GM12878 (cell line): ENCODE measurements around the gene PRKAR2B.

ENCODE experiments used
- CTCF ChIP-seq, 3 experiments: IDR thresholded peaks in 2 of 3; conservative IDR thresholded peaks in 1 of 3; 2 replicates each; pipeline ENCODE4 v1.5.1; 2011; ENCODE audit warnings: low read depth in 3 of 3, low read length in 3 of 3, mild to moderate bottlenecking in 3 of 3, control low read depth in 2 of 3, moderate library complexity in 2 of 3, inconsistent platforms in 1 of 3, mixed read lengths in 1 of 3; ENCODE audit not compliant: control insufficient read depth in 2 of 3, insufficient read depth in 1 of 3; ENCODE audit errors: extremely low read depth in 1 of 3
- EZH2 ChIP-seq: IDR thresholded peaks from 2 replicates; pipeline ENCODE4 v1.6.1; 2012; ENCODE audit warnings: low read depth, mild to moderate bottlenecking, control low read depth, inconsistent platforms, low read length, borderline replicate concordance; ENCODE audit not compliant: control insufficient read depth
- MAX ChIP-seq: IDR thresholded peaks from 2 replicates; pipeline ENCODE4 v1.6.1; 2012; ENCODE audit warnings: low read depth, low read length, improper control_type of control experiment
- MTA3 ChIP-seq: IDR thresholded peaks from 2 replicates; pipeline ENCODE4 v1.6.1; 2012; ENCODE audit warnings: low read length, inconsistent platforms, borderline replicate concordance
- POLR2A ChIP-seq: IDR thresholded peaks from 2 replicates; pipeline ENCODE4 v1.6.1; 2011; ENCODE audit warnings: low read depth, mild to moderate bottlenecking, low read length
- POLR2AphosphoS5 ChIP-seq: IDR thresholded peaks from 2 replicates; pipeline ENCODE4 v1.6.1; 2011; ENCODE audit warnings: mild to moderate bottlenecking, low read length, inconsistent platforms
- SMARCA5 ChIP-seq: fragments of 450-650 bp; IDR thresholded peaks from 2 replicates; pipeline ENCODE4 v1.6.1; 2017; ENCODE audit warnings: mild to moderate bottlenecking
- SMC3 ChIP-seq: IDR thresholded peaks from 2 replicates; pipeline ENCODE4 v1.6.1; 2011; ENCODE audit warnings: low read length, improper control_type of control experiment, borderline replicate concordance
- SP1 ChIP-seq: IDR thresholded peaks from one replicate; pipeline ENCODE4 v1.6.1; 2011; ENCODE audit warnings: low read depth, low read length
- TAF1 ChIP-seq: IDR thresholded peaks from 2 replicates; pipeline ENCODE4 v1.6.1; 2011; ENCODE audit warnings: mild to moderate bottlenecking, low read depth, low read length, borderline replicate concordance
- ZNF207 ChIP-seq: fragments of 450-650 bp; IDR thresholded peaks from 2 replicates; pipeline ENCODE4 v1.6.1; 2014; ENCODE audit warnings: antibody characterized with exemption, mild to moderate bottlenecking, borderline replicate concordance
- ZNF274 ChIP-seq: IDR thresholded peaks from one replicate; pipeline ENCODE4 v1.8.0; 2011; ENCODE audit not compliant: insufficient read length, insufficient read depth
- TF ChIP-seq, protein P1 (sequence below): IDR thresholded peaks from 2 replicates; pipeline ENCODE4 v1.6.1; 2012; ENCODE audit warnings: mild to moderate bottlenecking, low read depth, low read length
- TF ChIP-seq, protein P2 (sequence below): IDR thresholded peaks from 2 replicates; pipeline ENCODE4 v1.6.1; 2012; ENCODE audit warnings: improper control_type of control experiment, low read depth, low read length; ENCODE audit not compliant: insufficient replicate concordance

DNA sequence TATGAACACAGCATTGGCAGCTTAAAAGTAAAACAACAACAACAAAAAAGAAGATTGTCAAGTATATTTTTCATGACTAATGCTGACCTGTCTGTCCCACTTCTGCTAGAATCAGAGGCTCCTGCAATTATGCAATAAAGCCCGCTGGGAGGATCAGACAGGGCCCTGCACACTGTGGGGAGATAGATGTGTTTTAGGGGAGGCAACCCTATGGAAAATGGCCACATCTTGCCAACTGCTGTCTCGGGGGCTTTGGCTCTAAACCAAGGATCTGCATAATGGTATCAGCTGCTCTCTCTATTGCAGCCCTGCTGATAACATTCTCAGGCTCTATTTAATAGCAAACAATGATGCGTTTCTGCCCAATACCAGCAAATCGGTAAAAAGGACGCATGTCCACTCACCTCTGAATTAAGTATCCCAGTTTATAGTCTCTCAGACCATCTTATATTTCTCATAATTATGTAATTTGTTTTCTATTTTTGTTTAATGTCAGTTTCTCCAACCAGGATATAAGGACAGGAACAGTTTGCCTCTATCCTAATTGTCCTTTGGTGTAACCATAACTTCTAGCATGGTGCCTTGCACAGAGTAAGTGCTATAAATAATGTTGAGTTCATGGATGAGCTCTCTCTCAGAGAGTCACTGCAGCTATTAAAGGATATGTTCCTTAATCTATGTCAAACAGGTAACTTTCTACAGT is 15.3 kb upstream of the PRKAR2B start:
- TF ChIP-seq, protein P1, sequence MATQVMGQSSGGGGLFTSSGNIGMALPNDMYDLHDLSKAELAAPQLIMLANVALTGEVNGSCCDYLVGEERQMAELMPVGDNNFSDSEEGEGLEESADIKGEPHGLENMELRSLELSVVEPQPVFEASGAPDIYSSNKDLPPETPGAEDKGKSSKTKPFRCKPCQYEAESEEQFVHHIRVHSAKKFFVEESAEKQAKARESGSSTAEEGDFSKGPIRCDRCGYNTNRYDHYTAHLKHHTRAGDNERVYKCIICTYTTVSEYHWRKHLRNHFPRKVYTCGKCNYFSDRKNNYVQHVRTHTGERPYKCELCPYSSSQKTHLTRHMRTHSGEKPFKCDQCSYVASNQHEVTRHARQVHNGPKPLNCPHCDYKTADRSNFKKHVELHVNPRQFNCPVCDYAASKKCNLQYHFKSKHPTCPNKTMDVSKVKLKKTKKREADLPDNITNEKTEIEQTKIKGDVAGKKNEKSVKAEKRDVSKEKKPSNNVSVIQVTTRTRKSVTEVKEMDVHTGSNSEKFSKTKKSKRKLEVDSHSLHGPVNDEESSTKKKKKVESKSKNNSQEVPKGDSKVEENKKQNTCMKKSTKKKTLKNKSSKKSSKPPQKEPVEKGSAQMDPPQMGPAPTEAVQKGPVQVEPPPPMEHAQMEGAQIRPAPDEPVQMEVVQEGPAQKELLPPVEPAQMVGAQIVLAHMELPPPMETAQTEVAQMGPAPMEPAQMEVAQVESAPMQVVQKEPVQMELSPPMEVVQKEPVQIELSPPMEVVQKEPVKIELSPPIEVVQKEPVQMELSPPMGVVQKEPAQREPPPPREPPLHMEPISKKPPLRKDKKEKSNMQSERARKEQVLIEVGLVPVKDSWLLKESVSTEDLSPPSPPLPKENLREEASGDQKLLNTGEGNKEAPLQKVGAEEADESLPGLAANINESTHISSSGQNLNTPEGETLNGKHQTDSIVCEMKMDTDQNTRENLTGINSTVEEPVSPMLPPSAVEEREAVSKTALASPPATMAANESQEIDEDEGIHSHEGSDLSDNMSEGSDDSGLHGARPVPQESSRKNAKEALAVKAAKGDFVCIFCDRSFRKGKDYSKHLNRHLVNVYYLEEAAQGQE = no peak
- TF ChIP-seq POLR2A (no peak), SP1 (no peak), CTCF (IDR thresholded peaks at IDR 0.05 in 2 of 3, conservative IDR thresholded peaks at IDR 0.05 in 1 of 3; ENCODE audit: control insufficient read depth in 2 of 3, extremely low read depth in 1 of 3, insufficient read depth in 1 of 3, low read depth in 3 of 3, low read length in 3 of 3) (no peak), ZNF207 (no peak), MAX (no peak), SMARCA5 (no peak), ZNF274 (no peak), POLR2AphosphoS5 (no peak), MTA3 (no peak), EZH2 (no peak), SMC3 (no peak), TAF1 (no peak)
- TF ChIP-seq, protein P2, sequence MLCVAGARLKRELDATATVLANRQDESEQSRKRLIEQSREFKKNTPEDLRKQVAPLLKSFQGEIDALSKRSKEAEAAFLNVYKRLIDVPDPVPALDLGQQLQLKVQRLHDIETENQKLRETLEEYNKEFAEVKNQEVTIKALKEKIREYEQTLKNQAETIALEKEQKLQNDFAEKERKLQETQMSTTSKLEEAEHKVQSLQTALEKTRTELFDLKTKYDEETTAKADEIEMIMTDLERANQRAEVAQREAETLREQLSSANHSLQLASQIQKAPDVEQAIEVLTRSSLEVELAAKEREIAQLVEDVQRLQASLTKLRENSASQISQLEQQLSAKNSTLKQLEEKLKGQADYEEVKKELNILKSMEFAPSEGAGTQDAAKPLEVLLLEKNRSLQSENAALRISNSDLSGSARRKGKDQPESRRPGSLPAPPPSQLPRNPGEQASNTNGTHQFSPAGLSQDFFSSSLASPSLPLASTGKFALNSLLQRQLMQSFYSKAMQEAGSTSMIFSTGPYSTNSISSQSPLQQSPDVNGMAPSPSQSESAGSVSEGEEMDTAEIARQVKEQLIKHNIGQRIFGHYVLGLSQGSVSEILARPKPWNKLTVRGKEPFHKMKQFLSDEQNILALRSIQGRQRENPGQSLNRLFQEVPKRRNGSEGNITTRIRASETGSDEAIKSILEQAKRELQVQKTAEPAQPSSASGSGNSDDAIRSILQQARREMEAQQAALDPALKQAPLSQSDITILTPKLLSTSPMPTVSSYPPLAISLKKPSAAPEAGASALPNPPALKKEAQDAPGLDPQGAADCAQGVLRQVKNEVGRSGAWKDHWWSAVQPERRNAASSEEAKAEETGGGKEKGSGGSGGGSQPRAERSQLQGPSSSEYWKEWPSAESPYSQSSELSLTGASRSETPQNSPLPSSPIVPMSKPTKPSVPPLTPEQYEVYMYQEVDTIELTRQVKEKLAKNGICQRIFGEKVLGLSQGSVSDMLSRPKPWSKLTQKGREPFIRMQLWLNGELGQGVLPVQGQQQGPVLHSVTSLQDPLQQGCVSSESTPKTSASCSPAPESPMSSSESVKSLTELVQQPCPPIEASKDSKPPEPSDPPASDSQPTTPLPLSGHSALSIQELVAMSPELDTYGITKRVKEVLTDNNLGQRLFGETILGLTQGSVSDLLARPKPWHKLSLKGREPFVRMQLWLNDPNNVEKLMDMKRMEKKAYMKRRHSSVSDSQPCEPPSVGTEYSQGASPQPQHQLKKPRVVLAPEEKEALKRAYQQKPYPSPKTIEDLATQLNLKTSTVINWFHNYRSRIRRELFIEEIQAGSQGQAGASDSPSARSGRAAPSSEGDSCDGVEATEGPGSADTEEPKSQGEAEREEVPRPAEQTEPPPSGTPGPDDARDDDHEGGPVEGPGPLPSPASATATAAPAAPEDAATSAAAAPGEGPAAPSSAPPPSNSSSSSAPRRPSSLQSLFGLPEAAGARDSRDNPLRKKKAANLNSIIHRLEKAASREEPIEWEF = no peak
